ENCODE results near the gene ACYP2.
"Not testable (repeated sequence)": the region's sequence is repeated elsewhere in the genome, so short reads cannot be mapped to it uniquely, and the experiment has no call there.

ACYP2 gene

DNA sequence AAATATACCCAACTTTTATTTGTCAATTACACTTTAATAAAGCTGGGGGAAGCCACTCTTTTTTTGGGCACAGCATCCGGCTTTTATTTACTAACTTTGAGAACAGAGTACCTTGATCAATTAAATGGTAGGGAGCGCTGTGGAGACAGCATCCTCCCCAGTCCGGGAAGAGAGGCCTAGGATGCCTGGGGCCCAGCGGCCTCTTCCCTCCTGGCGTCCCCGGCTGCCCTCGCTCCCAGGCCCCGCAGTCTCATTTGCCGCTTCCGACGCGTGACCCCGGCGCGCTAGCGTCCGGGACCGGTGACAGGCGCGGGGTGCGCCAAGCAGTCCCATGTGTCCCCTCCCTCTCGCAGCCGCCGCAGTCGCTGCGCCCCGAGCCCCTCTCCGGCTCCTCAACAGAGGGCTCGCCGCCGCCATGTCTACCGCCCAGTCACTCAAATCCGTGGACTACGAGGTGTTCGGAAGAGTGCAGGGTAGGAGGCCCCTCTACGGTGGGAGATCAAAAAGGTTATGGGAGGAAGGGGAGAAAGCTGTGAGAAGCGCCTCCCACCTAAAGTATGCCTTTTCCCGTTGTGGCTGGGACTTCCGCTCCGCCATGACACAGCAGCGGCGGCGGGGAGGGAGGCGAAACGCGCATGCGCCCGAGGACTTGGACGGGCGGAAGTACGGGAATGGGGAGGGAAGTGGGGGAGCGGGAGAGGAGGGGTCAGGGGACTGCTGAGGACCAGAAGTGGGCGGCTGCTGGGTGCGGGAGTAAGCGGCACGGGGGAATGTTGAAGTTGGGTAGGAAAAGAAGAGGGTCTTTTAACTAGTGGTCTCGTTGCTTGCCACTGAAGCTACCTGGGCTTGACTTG is at the start of gene ACYP2:
Gene ACYP2, plus strand, starts transcription at position 332 of the 854 bp plus-strand sequence.
- H3K36me3 ChIP-seq (ENCODE audit: control insufficient read depth, insufficient read depth, low read length), result no peaks in the 10 kb centered on the region
- H3K4me1 ChIP-seq (ENCODE audit: control insufficient read depth, insufficient read depth, low read length), result no peaks in the 10 kb centered on the region
- H3K4me3 ChIP-seq (ENCODE audit: low read depth, low read length), result peak within 1 kb of the TSS; percentile 93
- no peaks in the 10 kb centered on the region for H3K27me3 ChIP-seq (ENCODE audit: control insufficient read depth, insufficient read depth, low read length)
- H3K9ac ChIP-seq (ENCODE audit: low read depth, low read length), result peak within 1 kb of the TSS; percentile 95
- peaks cover 5% of the 10 kb centered on the region for H3K9me3 ChIP-seq (ENCODE audit: control insufficient read depth, insufficient read depth, low read length)

DNA sequence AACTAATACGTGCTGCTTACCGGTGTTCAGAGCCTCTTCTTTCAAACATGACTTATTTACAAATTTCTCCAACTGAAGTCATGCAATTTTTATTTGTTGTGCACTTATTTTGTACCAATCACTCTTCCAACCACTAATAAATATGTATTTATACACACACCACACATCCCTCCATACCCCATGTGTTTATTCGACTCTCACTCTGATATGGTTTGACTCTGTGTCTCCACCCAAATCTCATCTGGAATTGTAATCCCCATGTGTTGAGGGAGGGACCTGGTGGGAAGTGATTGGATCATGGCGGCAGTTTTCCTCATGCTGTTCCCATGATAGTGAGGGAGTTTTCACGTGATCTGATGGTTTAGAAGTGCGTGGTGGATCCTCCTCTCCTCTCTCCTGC is 49.5 kb upstream of the ACYP2 start:
- no peaks in the 10 kb centered on the region for H3K9me3 ChIP-seq (ENCODE audit: control insufficient read depth, insufficient read depth, low read length)
- no peaks in the 10 kb centered on the region for H3K4me1 ChIP-seq (ENCODE audit: control insufficient read depth, insufficient read depth, low read length)
- H3K9ac ChIP-seq (ENCODE audit: low read depth, low read length), result no peak overlapping the region
- H3K36me3 ChIP-seq (ENCODE audit: control insufficient read depth, insufficient read depth, low read length), result no peaks in the 10 kb centered on the region
- H3K27me3 ChIP-seq (ENCODE audit: control insufficient read depth, insufficient read depth, low read length), result no peaks in the 10 kb centered on the region
- H3K4me3 ChIP-seq (ENCODE audit: low read depth, low read length), result no peak overlapping the region

DNA sequence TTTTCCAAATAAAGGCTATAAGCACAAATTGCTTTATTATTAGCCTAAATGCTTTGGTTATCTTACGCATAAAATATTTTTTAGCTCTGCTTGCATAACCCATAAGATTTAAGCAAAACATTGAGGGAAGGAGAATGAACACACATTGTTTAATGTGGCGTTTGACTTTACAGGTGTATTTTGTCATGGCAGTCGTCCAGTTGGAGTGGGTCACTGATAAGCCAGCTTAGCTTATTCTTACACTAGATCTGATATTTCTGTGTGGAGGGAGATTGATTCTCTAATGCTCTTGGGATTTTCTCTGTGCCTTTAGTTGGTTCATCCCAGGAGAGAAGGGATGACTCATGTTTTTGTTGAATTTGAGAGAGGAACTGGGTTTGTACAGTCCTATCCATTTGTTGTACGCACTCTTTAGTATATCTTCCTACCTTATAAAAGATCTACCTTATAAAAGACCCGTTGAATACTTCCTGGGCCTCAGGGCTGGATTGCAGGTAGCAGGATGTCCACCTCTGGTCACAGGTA is 47.5 kb upstream of the ACYP2 start:
- Histone ChIP-seq H3K9ac (ENCODE audit: low read depth, low read length) (no peak overlapping the region), H3K4me1 (ENCODE audit: control insufficient read depth, insufficient read depth, low read length) (peaks cover 1% of the 10 kb centered on the region), H3K27me3 (ENCODE audit: control insufficient read depth, insufficient read depth, low read length) (no peaks in the 10 kb centered on the region), H3K9me3 (ENCODE audit: control insufficient read depth, insufficient read depth, low read length) (no peaks in the 10 kb centered on the region), H3K36me3 (ENCODE audit: control insufficient read depth, insufficient read depth, low read length) (no peaks in the 10 kb centered on the region), H3K4me3 (ENCODE audit: low read depth, low read length) (no peak overlapping the region)

DNA sequence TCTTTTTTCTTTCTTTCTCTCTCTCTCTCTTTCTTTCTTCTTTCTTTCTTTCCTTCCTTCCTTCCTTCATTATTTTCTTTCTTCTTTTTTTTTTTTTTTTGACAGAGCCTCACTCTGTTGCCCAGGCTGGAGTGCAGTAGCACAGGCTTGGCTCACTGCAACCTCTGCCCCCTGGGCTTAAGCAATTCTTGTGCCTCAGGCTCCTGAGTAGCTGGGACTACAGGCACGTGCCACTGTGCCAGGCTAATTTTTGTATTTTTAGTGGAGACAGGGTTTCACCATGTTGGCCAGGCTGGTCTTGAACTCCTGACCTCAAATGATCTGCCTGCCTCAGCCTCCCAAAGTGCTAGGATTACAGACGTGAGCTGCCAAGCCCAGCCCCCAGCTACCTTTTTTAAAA is 42.9 kb upstream of the ACYP2 start:
- H3K4me1 ChIP-seq (ENCODE audit: control insufficient read depth, insufficient read depth, low read length); H3K36me3 ChIP-seq (ENCODE audit: control insufficient read depth, insufficient read depth, low read length); H3K4me3 ChIP-seq (ENCODE audit: low read depth, low read length); H3K9me3 ChIP-seq (ENCODE audit: control insufficient read depth, insufficient read depth, low read length); H3K9ac ChIP-seq (ENCODE audit: low read depth, low read length); H3K27me3 ChIP-seq (ENCODE audit: control insufficient read depth, insufficient read depth, low read length): not testable (repeated sequence)

DNA sequence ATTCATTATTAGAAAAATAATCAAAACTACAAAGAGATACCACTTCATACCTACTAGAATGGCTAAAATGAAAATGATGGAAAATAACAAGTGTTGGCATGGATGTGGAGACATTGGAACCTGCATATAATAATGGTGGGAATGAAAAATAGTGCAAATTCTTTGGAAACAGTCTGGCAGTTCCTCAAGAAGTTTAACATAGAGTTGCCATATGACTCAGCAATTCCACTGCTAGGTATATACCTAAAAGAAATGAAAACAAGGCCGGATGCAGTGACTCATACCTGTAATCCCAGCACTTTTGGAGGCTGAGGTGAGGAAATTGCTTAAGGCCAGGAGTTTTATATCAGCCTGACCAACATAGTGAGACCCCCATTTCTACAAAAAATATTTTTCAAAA is 41.6 kb upstream of the ACYP2 start:
- no peaks in the 10 kb centered on the region for H3K36me3 ChIP-seq (ENCODE audit: control insufficient read depth, insufficient read depth, low read length)
- H3K9me3 ChIP-seq (ENCODE audit: control insufficient read depth, insufficient read depth, low read length), result no peaks in the 10 kb centered on the region
- no peak overlapping the region for H3K9ac ChIP-seq (ENCODE audit: low read depth, low read length)
- H3K4me3 ChIP-seq (ENCODE audit: low read depth, low read length), result no peak overlapping the region
- no peaks in the 10 kb centered on the region for H3K27me3 ChIP-seq (ENCODE audit: control insufficient read depth, insufficient read depth, low read length)
- peaks cover 2% of the 10 kb centered on the region for H3K4me1 ChIP-seq (ENCODE audit: control insufficient read depth, insufficient read depth, low read length)

DNA sequence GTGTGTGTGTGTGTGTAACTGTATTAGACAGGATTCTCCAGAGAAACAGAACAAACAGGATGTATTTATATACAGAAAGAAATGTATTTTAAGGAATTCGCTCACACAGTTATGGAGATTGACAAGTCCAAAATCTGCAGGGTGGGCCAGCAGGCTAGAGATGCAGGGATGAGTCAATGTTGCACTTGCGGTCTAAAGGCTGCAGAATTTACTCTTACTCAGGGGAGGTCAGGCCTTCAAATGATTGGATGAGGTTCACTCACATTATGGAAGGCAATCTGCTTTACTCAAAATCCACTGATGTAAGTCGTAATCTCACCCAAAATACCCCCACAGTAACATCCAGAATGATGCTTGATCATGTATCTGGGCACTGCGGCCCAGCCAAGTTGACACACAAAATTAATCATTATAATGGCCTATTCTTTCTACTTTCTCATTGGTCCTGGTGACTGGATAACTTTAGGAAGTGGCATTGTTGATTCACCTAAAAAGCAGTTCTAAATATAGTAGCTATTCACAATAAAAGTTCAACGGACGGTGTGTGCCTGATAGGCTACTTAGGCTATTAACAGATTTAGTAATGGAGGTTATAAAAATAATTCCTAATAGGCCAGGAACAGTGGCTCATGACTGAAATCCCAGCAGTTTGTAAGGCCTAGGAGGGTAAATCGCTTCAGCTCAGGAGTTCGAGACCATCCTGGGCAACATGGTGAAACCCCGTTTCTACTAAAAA is 40.6 kb upstream of the ACYP2 start:
- no peaks in the 10 kb centered on the region for H3K9me3 ChIP-seq (ENCODE audit: control insufficient read depth, insufficient read depth, low read length)
- peaks cover 2% of the 10 kb centered on the region for H3K4me1 ChIP-seq (ENCODE audit: control insufficient read depth, insufficient read depth, low read length)
- no peaks in the 10 kb centered on the region for H3K27me3 ChIP-seq (ENCODE audit: control insufficient read depth, insufficient read depth, low read length)
- H3K4me3 ChIP-seq (ENCODE audit: low read depth, low read length), result no peak overlapping the region
- H3K9ac ChIP-seq (ENCODE audit: low read depth, low read length), result no peak overlapping the region
- no peaks in the 10 kb centered on the region for H3K36me3 ChIP-seq (ENCODE audit: control insufficient read depth, insufficient read depth, low read length)

DNA sequence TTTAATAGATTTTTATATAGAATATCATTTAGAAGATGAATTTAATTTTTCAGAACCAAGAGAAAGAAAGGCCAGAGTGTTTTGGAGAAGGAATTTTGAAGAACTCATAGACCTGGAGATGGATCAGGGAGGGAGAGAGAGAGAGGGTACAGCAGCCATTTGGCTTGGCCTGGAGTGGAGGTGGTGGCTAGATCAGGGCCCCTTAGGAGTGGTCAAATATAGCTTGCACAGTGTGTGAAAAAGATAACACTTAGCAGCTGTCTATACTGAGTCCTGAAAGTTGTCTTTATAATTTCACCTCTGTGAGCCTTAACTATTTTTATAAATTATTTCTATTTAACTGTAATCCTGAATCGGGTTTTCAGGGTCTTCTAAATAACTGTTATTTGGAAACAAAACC is 38.8 kb upstream of the ACYP2 start:
- H3K4me1 ChIP-seq (ENCODE audit: control insufficient read depth, insufficient read depth, low read length), result peaks cover 2% of the 10 kb centered on the region
- no peaks in the 10 kb centered on the region for H3K9me3 ChIP-seq (ENCODE audit: control insufficient read depth, insufficient read depth, low read length)
- no peak overlapping the region for H3K9ac ChIP-seq (ENCODE audit: low read depth, low read length)
- H3K4me3 ChIP-seq (ENCODE audit: low read depth, low read length), result no peak overlapping the region
- H3K36me3 ChIP-seq (ENCODE audit: control insufficient read depth, insufficient read depth, low read length), result no peaks in the 10 kb centered on the region
- no peaks in the 10 kb centered on the region for H3K27me3 ChIP-seq (ENCODE audit: control insufficient read depth, insufficient read depth, low read length)

DNA sequence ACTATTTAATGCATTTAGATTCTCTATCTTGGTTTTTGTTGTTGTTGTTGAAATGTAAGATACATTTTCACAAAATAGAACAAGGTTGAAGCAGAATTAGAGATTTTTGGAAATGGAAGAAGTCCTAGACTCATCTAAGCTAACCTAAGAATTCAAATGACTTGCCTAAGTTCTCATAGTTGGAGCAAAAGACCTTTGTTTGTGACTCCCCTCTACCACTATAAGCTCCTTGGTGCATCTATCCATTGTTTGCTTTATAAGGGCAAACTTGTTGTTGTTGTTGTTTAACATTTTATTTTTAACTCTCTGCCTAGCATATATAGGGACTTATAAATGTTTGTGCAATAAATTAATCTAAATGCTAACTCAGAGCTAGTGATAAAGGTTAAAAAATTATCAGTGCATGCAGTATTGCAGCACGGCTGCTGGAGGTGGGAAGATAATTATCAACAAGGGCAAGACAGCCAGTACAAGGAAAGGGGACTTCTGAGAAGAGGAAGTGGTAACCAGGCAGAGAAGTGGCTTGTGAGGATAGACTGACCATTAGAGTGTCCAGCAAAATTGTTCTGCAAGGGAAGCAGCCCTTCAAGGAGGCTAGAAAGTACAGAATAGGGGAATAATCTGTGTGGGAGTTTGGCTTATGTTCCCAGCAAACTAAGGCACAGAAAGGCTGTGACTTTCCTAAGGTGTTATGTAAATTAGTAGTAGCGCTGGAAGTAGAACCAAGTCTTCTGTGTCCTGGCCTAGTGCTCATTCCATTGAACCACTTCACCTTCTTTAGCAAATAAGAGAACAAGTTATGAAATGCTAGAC is 38.1 kb upstream of the ACYP2 start:
- H3K4me3 ChIP-seq (ENCODE audit: low read depth, low read length), result no peak overlapping the region
- H3K4me1 ChIP-seq (ENCODE audit: control insufficient read depth, insufficient read depth, low read length), result peaks cover 2% of the 10 kb centered on the region
- H3K9me3 ChIP-seq (ENCODE audit: control insufficient read depth, insufficient read depth, low read length), result no peaks in the 10 kb centered on the region
- H3K27me3 ChIP-seq (ENCODE audit: control insufficient read depth, insufficient read depth, low read length), result no peaks in the 10 kb centered on the region
- H3K9ac ChIP-seq (ENCODE audit: low read depth, low read length), result no peak overlapping the region
- H3K36me3 ChIP-seq (ENCODE audit: control insufficient read depth, insufficient read depth, low read length), result no peaks in the 10 kb centered on the region

DNA sequence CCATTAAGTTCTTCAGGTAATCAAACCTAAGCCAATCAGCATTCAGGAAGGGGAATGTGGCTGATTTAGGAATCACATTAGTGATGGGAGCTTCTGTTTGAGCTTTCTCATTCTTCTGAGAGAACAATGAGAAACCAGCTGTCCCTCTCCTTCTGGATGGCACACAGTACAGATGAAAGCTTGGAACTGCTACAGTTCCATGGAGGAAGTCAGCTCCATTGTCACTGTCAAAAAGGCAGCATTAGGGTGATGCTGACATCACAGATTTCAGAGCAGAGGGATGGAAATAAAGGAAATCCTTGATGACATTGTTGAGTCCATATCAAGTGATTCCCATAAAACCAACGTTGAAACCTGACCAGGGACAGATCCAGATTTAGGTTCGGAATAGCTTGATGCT is 36.1 kb upstream of the ACYP2 start:
- H3K27me3 ChIP-seq (ENCODE audit: control insufficient read depth, insufficient read depth, low read length), result no peaks in the 10 kb centered on the region

DNA sequence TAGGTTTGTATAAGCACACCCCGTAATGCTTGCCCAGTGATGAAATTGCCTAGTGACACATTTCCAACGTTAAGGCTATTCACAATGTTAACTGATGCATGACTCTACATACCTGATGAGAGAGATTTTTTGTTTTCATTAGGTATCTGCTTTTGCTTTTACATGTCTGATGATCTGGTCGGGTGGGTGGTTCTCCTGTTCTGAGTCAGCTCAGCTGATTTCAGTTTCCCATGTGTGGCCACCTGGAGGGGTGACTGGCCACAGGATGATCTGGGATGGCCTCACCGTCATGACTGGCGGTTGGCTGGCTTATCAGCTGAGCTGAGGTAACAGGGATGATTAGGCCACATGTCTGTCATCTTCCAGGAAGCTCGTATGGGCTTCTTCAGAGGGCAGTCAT is 33.8 kb upstream of the ACYP2 start:
- Histone ChIP-seq H3K27me3 (ENCODE audit: control insufficient read depth, insufficient read depth, low read length) (no peaks in the 10 kb centered on the region), H3K4me1 (ENCODE audit: control insufficient read depth, insufficient read depth, low read length) (no peaks in the 10 kb centered on the region), H3K9me3 (ENCODE audit: control insufficient read depth, insufficient read depth, low read length) (no peaks in the 10 kb centered on the region), H3K36me3 (ENCODE audit: control insufficient read depth, insufficient read depth, low read length) (no peaks in the 10 kb centered on the region), H3K4me3 (ENCODE audit: low read depth, low read length) (no peak overlapping the region), H3K9ac (ENCODE audit: low read depth, low read length) (no peak overlapping the region)

More for the DNA sequence above, 36.1 kb upstream of the ACYP2 start:
- Histone ChIP-seq H3K4me1 (ENCODE audit: control insufficient read depth, insufficient read depth, low read length) (no peaks in the 10 kb centered on the region), H3K4me3 (ENCODE audit: low read depth, low read length) (no peak overlapping the region), H3K9me3 (ENCODE audit: control insufficient read depth, insufficient read depth, low read length) (no peaks in the 10 kb centered on the region), H3K36me3 (ENCODE audit: control insufficient read depth, insufficient read depth, low read length) (no peaks in the 10 kb centered on the region), H3K9ac (ENCODE audit: low read depth, low read length) (no peak overlapping the region)

DNA sequence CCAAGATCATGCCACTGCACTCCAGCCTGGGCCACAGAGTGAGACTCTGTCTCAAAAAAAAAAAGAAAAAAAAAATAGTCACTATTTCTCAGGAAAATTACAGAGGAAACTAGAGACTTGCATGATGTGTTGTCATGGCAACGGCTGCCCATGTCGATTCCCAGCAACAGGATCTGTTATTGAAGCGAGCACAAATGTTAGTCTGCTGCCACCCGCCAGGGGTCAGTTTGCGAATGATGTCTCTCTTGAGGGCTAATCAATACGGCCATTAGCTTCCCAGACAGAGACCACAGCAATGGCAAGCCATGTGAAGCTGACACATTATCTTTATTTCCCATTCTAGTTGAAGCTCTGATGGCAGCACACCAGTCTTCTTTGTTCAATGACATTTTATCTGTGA is 32.4 kb upstream of the ACYP2 start:
- Histone ChIP-seq H3K27me3 (ENCODE audit: control insufficient read depth, insufficient read depth, low read length) (no peaks in the 10 kb centered on the region), H3K36me3 (ENCODE audit: control insufficient read depth, insufficient read depth, low read length) (no peaks in the 10 kb centered on the region), H3K9me3 (ENCODE audit: control insufficient read depth, insufficient read depth, low read length) (no peaks in the 10 kb centered on the region), H3K9ac (ENCODE audit: low read depth, low read length) (no peak overlapping the region), H3K4me3 (ENCODE audit: low read depth, low read length) (no peak overlapping the region), H3K4me1 (ENCODE audit: control insufficient read depth, insufficient read depth, low read length) (no peaks in the 10 kb centered on the region)
